PFSK-1 (cell line): ENCODE data around the gene LOXL4.

Experiments used
- FOXP2 ChIP-seq: optimal IDR thresholded peaks from 2 replicates; pipeline ENCODE3; 2011; ENCODE audit warnings: borderline replicate concordance, control low read depth, inconsistent platforms; ENCODE audit not compliant: insufficient read depth; ENCODE audit errors: extremely low read length, extremely low read depth
- POLR2AphosphoS5 ChIP-seq: IDR thresholded peaks from 2 replicates; pipeline ENCODE4 v1.6.1; 2012; ENCODE audit warnings: low read depth, mild to moderate bottlenecking, control low read depth, low read length, moderate library complexity
- REST ChIP-seq, 2 experiments: IDR thresholded peaks; 2 replicates each; pipeline versions ENCODE4 v1.6.1 to v1.8.0; 2011 to 2012; ENCODE audit warnings: low read depth in 2 of 2, low read length in 2 of 2, control low read depth in 1 of 2, inconsistent platforms in 1 of 2, mild to moderate bottlenecking in 1 of 2, moderate library complexity in 1 of 2; ENCODE audit not compliant: insufficient read depth in 1 of 2
- SIN3A ChIP-seq: IDR thresholded peaks from 2 replicates; pipeline ENCODE4 v1.6.1; 2012; ENCODE audit warnings: mild to moderate bottlenecking, low read length, moderate library complexity, borderline replicate concordance; ENCODE audit not compliant: insufficient read depth
- TAF1 ChIP-seq: IDR thresholded peaks from 2 replicates; pipeline ENCODE4 v1.6.1; 2012; ENCODE audit warnings: low read length, control low read depth, borderline replicate concordance; ENCODE audit not compliant: insufficient read depth

Gene LOXL4

DNA sequence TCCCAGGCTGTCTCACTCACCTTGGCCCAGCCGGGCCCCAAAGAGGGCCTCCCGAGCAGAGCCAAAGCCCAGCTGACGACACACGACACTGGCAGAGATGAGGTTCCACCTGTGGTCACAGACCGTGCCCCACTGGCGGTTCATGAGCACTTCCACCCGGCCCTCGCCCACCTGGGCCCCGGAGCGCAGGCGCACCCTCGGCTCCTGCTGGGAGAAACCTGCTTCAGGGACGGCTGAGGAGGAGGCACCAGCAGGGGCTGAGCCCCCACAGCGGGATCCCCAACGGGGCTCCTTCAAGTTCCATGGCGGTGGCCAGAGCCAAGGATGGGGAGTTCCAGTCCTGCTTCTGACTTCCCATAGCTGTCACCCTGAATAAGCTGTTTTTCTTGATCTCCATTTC is 10.0 kb downstream of the LOXL4 start:
- no peak for TF ChIP-seq POLR2AphosphoS5
- no peak for TF ChIP-seq SIN3A
- TF ChIP-seq REST (IDR thresholded peaks at IDR 0.05; ENCODE audit: insufficient read depth in 1 of 2, low read depth in 2 of 2, low read length in 2 of 2): no peak
- no peak for TF ChIP-seq FOXP2
- TF ChIP-seq TAF1: no peak

DNA sequence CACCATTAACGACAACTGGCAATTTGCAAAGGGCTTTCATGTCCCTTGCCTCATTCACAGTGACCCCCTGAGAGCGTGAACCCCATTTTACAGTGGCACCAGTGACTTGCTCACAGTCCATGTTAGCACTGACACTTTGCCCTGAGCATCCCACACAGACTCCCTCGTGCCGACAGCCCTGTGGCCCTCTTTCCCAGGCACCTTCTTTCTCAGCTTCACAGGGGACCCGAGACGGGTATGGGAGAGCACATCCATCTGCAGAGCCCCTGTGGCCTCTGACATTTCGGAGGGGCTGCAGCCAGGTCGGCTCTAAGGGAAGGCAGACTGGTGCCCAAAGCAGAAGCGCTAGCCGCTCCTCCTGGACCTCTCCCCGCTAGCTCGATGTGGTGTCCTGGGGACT is 10.8 kb downstream of the LOXL4 start:
- TF ChIP-seq TAF1 (no peak), REST (IDR thresholded peaks at IDR 0.05; ENCODE audit: insufficient read depth in 1 of 2, low read depth in 2 of 2, low read length in 2 of 2) (no peak), FOXP2 (no peak), POLR2AphosphoS5 (no peak), SIN3A (no peak)

DNA sequence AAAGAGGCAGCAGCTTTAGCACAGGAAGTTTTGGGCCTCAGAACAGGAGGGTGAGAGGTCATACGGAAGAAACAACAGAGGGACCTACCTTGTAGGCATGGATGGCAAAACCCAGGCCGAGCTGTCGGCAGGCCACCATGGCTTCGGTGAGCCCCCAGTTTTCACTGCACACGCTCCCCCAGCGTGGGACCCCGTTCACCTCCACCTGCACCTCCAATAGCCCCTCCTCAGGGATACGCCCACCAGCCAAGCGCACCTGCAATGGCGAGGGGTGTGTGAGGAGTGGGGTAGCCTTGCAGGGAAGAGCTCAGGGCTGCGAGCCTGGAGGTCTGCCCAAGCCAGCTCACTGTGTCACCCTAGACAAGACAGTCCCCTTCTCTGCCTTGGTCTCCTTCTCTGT is 11.3 kb downstream of the LOXL4 start:
- TF ChIP-seq REST (IDR thresholded peaks at IDR 0.05; ENCODE audit: insufficient read depth in 1 of 2, low read depth in 2 of 2, low read length in 2 of 2) (no peak), FOXP2 (no peak), POLR2AphosphoS5 (no peak), TAF1 (no peak), SIN3A (no peak)

GRCh38 chr10:98255146-98255877 is 12.7 kb downstream of the LOXL4 start:
- TF ChIP-seq FOXP2 (no peak), TAF1 (no peak), REST (IDR thresholded peaks at IDR 0.05; ENCODE audit: insufficient read depth in 1 of 2, low read depth in 2 of 2, low read length in 2 of 2) (no peak), SIN3A (no peak), POLR2AphosphoS5 (no peak)
